HFFc6 (cell line): ENCODE measurements around the gene PDZK1. TPM values are rescaled to one million over a fixed set of nuclear protein-coding genes. Genes with fewer than 3 reads are reported as not detected.

ENCODE experiments used
- DNase-seq: peaks from one replicate; pipeline ENCODE4 v3.0.0-alpha.2; 2018
- H3K27ac Mint-ChIP-seq: 2 replicates; pipeline ENCODE4 v1.8.0; 2020; ENCODE audit warnings: mild to moderate bottlenecking, mixed read lengths
- H3K27me3 Mint-ChIP-seq: 2 replicates; pipeline ENCODE4 v1.8.0; 2021; ENCODE audit warnings: mild to moderate bottlenecking, moderate library complexity, mixed read lengths; ENCODE audit not compliant: insufficient read depth
- H3K36me3 Mint-ChIP-seq: 2 replicates; pipeline ENCODE4 v1.8.0; 2021; ENCODE audit warnings: low read depth, mixed read lengths
- H3K4me1 Mint-ChIP-seq: 2 replicates; pipeline ENCODE4 v1.8.0; 2020; ENCODE audit warnings: low read depth, mixed read lengths
- H3K4me3 Mint-ChIP-seq: 2 replicates; pipeline ENCODE4 v1.8.0; 2020; ENCODE audit warnings: mild to moderate bottlenecking, moderate library complexity, mixed read lengths
- H3K9me3 Mint-ChIP-seq: 2 replicates; pipeline ENCODE4 v1.8.0; 2020; ENCODE audit warnings: mild to moderate bottlenecking, mixed read lengths
- long read RNA-seq: library from polyadenylated mRNA; unstranded; transcript quantifications from one replicate; pipeline ENCODE4 v2.0.0, GENCODE V29; 2019
- total RNA-seq, 6 experiments: library from RNA; stranded (reverse); fragmentation: NEBNext Ultra II Directional; extraction: Animal tissue kit (Norgen Biotek cat#: 25700); gene quantifications; 2 replicates in 1 of 6; 3 replicates in 5 of 6; pipeline ENCODE4 v1.2.3, GENCODE V29; 2021
- TF ChIP-seq, protein P1 (sequence below): fragments of 200-600 bp; sonication (generic); IDR thresholded peaks from 2 replicates; pipeline ENCODE4 v1.5.0; 2021; ENCODE audit warnings: antibody characterized with exemption, mild to moderate bottlenecking

PDZK1 gene
- 1 to 10 TPM in 2 of 6 experiments, under 1 TPM in 4; 0.50 to 1.5 (median 0.88) TPM for total RNA-seq
- long read RNA-seq, partial matches to known transcripts: 0 of 2 reads
- long read RNA-seq, other reads (novel, unspliced or antisense): 2 of 2 reads

DNA sequence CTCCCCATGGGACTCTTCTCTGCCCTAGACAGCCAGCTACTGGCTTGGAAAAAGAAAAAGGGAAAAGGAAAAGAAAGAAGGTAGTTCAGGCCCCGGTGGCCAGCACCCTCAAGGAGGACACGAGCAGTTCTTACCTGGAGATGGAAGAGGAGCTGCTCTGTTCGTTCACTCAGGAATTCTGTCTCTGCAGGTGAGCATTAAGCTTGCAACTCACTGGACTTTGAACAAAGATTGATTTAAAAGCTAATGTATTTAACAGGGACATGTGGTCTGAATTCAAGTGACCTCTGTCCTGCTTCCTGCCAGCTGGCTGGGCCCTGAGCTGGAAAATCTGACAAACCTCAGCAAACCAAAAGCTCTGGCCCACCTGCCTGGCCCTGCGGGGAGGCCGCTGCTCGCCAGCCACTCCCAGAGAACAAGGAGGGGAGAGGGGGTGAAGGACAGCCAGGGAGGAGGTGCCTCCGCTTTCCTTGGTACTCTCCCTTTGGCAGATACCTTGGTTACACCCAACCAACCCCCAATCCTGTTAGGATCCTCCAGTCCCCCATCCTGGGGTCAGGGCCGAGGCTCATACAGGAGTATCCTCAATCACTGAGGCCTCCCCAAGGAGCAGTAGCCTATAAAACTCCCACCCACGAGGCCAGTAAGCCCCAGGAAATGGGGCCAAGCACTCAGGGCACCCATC lies at the start of gene PDZK1:
Gene PDZK1, minus strand, starts transcription at position 186 of the 685 bp plus-strand sequence. CDS start 19,347 bp downstream, outside the sequence.
- TF ChIP-seq, protein P1, sequence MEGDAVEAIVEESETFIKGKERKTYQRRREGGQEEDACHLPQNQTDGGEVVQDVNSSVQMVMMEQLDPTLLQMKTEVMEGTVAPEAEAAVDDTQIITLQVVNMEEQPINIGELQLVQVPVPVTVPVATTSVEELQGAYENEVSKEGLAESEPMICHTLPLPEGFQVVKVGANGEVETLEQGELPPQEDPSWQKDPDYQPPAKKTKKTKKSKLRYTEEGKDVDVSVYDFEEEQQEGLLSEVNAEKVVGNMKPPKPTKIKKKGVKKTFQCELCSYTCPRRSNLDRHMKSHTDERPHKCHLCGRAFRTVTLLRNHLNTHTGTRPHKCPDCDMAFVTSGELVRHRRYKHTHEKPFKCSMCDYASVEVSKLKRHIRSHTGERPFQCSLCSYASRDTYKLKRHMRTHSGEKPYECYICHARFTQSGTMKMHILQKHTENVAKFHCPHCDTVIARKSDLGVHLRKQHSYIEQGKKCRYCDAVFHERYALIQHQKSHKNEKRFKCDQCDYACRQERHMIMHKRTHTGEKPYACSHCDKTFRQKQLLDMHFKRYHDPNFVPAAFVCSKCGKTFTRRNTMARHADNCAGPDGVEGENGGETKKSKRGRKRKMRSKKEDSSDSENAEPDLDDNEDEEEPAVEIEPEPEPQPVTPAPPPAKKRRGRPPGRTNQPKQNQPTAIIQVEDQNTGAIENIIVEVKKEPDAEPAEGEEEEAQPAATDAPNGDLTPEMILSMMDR: no peak
- Mint-ChIP-seq H3K9me3 (no peaks in the 10 kb centered on the region), H3K4me3 (peak within 1 kb of the TSS; percentile 40), H3K27ac (peak within 1 kb of the TSS; percentile 62), H3K36me3 (peaks cover 8% of the 10 kb centered on the region; the same call in 1 of the 2 replicates), H3K4me1 (peaks cover 57% of the 10 kb centered on the region), H3K27me3 (no peaks in the 10 kb centered on the region)
- no peak for DNase-seq

DNA sequence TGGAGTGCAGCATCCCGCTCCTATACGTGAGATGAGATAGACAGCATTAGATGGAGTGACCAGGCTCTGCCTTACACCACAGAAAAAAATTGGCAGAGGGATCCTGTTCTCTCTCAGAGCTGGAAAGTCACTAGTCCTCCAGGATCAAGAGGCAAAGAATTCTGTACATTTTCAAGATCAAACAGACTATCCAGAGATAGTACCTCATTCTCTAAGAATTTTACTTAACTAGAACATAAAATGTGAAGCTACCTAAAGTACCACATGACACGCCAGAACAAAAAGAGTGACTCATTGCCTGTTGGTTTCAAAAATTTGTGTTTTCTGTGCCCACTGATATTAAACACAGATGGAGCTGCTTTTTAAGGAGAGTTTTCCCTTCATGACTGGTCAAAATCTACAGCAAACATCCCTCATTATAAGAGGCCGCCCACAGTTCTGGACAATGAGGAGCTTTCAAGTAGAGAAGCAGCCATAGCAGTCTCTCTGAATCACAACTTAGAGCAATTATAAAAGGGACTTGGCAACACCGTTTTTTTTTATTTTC lies 44.4 kb upstream of the PDZK1 start:
- peaks cover 46% of the 10 kb centered on the region for H3K36me3 Mint-ChIP-seq
- H3K4me3 Mint-ChIP-seq: peak overlapping the region; percentile 74
- H3K9me3 Mint-ChIP-seq: no peaks in the 10 kb centered on the region
- peaks cover 53% of the 10 kb centered on the region for H3K4me1 Mint-ChIP-seq
- no peaks in the 10 kb centered on the region for H3K27me3 Mint-ChIP-seq
- DNase-seq: peak; percentile 98
- TF ChIP-seq, protein P1: no peak; the same call in 1 of the 2 replicates
- H3K27ac Mint-ChIP-seq: peak overlapping the region; percentile 92

DNA sequence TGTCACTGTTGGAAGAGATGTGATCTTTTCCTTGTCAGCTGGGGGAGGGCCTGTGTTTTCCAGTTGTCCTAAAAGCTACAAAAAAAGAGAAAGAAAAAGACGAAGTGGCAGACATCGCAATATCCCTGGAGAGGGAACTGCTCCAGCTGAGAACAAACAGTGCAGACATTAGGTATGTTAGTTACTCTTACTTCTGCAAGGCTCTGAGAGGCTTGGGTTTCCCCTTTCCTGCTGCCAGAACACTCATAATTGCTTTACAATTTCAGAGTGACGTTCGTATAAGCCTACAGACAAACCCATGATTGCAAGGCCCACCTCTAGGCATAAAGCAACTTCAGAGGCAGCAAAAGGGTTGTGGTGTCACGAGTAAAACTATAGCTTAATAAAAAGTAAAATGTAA lies 43.3 kb upstream of the PDZK1 start:
- no peak for DNase-seq
- H3K36me3 Mint-ChIP-seq: peaks cover 40% of the 10 kb centered on the region
- TF ChIP-seq, protein P1: no peak
- H3K4me3 Mint-ChIP-seq: peak overlapping the region; percentile 74; the same call in 1 of the 2 replicates
- H3K27ac Mint-ChIP-seq: peak overlapping the region; percentile 92
- H3K4me1 Mint-ChIP-seq: peaks cover 53% of the 10 kb centered on the region
- no peaks in the 10 kb centered on the region for H3K9me3 Mint-ChIP-seq
- no peaks in the 10 kb centered on the region for H3K27me3 Mint-ChIP-seq

- Mint-ChIP-seq H3K9me3 (no peaks in the 10 kb centered on the region), H3K4me1 (peaks cover 41% of the 10 kb centered on the region), H3K4me3 (no peak overlapping the region), H3K27me3 (0 out of 2 replicates have a peak, but pooled peaks cover 4% of the 10 kb centered on the region), H3K27ac (no peak overlapping the region), H3K36me3 (peaks cover 56% of the 10 kb centered on the region)
- TF ChIP-seq, protein P1: no peak
- DNase-seq: no peak
Measured at GRCh38 chr1:145747398-145748247, 40.5 kb upstream of the PDZK1 start.

DNA sequence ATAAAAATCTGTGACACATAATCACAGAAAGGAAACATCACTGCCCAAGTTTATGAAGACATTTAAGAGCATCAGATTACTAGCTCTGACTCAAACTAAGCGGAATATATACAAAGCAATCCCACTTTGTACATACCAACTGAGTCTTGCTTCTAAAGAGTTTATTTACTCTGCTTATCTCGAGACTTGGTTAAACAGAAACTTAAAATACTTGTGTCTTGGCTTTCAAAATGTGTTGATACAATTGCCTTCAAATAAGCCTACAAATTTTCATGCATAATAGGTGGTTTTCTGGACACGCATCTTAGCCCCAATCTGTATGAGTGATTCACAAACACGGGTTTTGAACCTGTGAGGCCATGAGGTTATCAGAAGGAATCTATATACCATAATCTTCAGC lies 33.1 kb upstream of the PDZK1 start:
- Mint-ChIP-seq H3K27me3 (peaks cover 4% of the 10 kb centered on the region; the same call in 1 of the 2 replicates), H3K9me3 (peaks cover 8% of the 10 kb centered on the region), H3K4me3 (peak overlapping the region; percentile 21), H3K36me3 (peaks cover 72% of the 10 kb centered on the region), H3K27ac (peak overlapping the region; percentile 71), H3K4me1 (peaks cover 69% of the 10 kb centered on the region)
- DNase-seq: peak; percentile 90
- TF ChIP-seq, protein P1: no peak
